Measurements from ENCODE around the gene DMWD.

Gene DMWD

DNA sequence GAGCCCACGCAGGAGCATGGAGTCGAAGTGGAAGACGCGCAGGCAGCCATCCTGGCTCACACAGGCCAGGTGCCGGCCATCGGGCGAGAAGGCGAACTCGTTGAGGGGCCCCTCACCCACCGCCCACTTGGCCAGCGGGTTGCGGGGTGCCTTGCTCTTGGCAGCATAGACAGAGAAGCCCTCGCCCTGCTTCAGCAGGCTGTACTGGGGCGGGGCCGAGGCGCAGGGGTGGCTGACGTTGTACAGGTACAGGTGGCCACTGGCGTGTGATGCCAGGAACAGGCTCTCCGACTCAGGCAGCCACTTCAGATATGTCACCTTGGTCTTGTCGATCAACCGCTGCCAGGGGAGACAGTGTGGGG lies 6.1 kb downstream of the DMWD start:
- Histone ChIP-seq H3K4me2 (ENCODE audit: low read depth, low read length, poor library complexity, severe bottlenecking) (no peak overlapping the region), H4K20me1 (ENCODE audit: low read depth, low read length) (no peaks in the 10 kb centered on the region), H3K79me2 (ENCODE audit: insufficient read depth, low read length) (peaks cover 3% of the 10 kb centered on the region; the same call in 1 of the 2 replicates), H3F3A (ENCODE audit: insufficient read depth) (no peaks in the 10 kb centered on the region), H3K9me2 (replicated peaks; ENCODE audit: insufficient read depth, low read length) (no peaks in the 10 kb centered on the region), H2AFZ (ENCODE audit: low read depth, low read length, severe bottlenecking) (no peak overlapping the region), H3K27ac (ENCODE audit: low read depth, low read length) (no peak overlapping the region), H3K9me3 (ENCODE audit: insufficient read depth, low read length) (no peaks in the 10 kb centered on the region), H3K4me3 (ENCODE audit: insufficient read depth, low read length, poor library complexity, severe bottlenecking) (no peak overlapping the region), H3K36me3 (ENCODE audit: low read length) (no peaks in the 10 kb centered on the region), H3K9ac (ENCODE audit: low read length) (no peak overlapping the region), H3K27me3 (ENCODE audit: low read length) (no peaks in the 10 kb centered on the region)
- TF ChIP-seq, protein P1, sequence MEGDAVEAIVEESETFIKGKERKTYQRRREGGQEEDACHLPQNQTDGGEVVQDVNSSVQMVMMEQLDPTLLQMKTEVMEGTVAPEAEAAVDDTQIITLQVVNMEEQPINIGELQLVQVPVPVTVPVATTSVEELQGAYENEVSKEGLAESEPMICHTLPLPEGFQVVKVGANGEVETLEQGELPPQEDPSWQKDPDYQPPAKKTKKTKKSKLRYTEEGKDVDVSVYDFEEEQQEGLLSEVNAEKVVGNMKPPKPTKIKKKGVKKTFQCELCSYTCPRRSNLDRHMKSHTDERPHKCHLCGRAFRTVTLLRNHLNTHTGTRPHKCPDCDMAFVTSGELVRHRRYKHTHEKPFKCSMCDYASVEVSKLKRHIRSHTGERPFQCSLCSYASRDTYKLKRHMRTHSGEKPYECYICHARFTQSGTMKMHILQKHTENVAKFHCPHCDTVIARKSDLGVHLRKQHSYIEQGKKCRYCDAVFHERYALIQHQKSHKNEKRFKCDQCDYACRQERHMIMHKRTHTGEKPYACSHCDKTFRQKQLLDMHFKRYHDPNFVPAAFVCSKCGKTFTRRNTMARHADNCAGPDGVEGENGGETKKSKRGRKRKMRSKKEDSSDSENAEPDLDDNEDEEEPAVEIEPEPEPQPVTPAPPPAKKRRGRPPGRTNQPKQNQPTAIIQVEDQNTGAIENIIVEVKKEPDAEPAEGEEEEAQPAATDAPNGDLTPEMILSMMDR (IDR thresholded peaks at IDR 0.05; ENCODE audit: insufficient read depth, low read length, poor library complexity, severe bottlenecking), result no peak
- no peak for TF ChIP-seq EZH2phosphoT487 (conservative IDR thresholded peaks at IDR 0.05; ENCODE audit: low read length)

DNA sequence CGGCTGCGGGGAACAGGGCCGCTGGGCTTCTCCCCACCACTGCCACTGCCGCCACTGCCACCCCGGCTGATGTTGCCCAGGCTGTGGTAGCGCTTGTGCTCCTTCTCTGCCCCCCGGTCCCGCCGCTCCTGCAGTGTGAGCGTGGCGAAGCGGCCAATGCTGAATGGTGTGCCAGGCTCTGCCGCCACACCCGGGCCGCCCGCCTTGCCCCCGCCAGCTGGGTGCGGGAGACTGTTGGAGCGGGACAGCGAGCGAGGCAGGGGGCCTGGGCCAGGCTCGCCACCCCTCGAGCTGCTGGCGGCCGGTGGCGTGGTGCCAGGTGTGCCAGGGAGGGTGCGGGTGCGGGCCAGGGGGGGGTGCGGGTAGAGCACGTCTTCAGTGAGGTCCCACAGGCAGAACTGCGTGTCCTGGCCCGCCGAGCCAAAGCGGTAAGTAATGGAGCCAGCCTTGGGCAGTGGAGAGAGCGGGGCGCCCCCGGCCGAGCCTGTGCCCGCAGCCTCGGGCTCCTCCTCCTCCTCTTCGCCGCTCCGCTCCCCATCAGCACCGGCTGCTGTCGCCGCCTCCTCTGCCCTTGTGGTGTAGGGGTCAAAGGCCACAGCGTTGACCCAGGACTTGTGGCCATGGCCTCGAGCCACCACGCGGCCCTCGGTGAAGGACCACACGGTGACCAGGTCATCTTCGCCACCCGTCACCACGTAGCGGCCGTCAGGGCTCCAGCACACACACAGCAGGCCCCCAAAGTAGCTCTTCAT lies 6.7 kb downstream of the DMWD start:
- H3K36me3 ChIP-seq (ENCODE audit: low read length), result no peaks in the 10 kb centered on the region
- TF ChIP-seq, protein P1 (IDR thresholded peaks at IDR 0.05; ENCODE audit: insufficient read depth, low read length, poor library complexity, severe bottlenecking), result no peak
- TF ChIP-seq EZH2phosphoT487 (conservative IDR thresholded peaks at IDR 0.05; ENCODE audit: low read length), result no peak
- H3K4me3 ChIP-seq (ENCODE audit: insufficient read depth, low read length, poor library complexity, severe bottlenecking), result no peak overlapping the region
- H3K9ac ChIP-seq (ENCODE audit: low read length), result no peak overlapping the region
- no peaks in the 10 kb centered on the region for H3K9me2 ChIP-seq (replicated peaks; ENCODE audit: insufficient read depth, low read length)
- no peaks in the 10 kb centered on the region for H4K20me1 ChIP-seq (ENCODE audit: low read depth, low read length)
- no peaks in the 10 kb centered on the region for H3F3A ChIP-seq (ENCODE audit: insufficient read depth)
- H3K27me3 ChIP-seq (ENCODE audit: low read length), result no peaks in the 10 kb centered on the region
- H3K27ac ChIP-seq (ENCODE audit: low read depth, low read length), result no peak overlapping the region
- no peaks in the 10 kb centered on the region for H3K79me2 ChIP-seq (ENCODE audit: insufficient read depth, low read length)
- H2AFZ ChIP-seq (ENCODE audit: low read depth, low read length, severe bottlenecking), result no peak overlapping the region
- no peaks in the 10 kb centered on the region for H3K9me3 ChIP-seq (ENCODE audit: insufficient read depth, low read length)
- no peak overlapping the region for H3K4me2 ChIP-seq (ENCODE audit: low read depth, low read length, poor library complexity, severe bottlenecking)

DNA sequence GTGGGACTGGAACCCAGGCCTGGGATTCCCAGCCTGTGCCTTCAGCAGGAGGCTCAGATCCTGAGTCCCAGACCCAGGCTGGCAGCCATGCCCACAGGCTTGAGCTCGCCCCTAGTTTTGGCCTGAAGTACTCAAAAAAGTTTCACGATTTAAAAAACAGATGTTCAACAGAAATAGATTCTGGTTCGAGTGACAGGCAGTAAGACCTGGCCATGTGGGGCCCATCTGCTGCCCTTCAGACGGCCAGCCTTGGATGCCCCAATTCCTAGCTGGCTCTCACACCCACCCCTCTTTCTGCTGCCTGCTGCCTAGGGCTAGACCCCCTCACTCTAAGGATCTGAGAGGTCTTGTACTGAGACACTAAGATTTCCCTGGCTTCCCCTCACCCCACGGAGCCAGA lies 7.5 kb downstream of the DMWD start:
- H3K4me2 ChIP-seq (ENCODE audit: low read depth, low read length, poor library complexity, severe bottlenecking), result no peak overlapping the region
- H3K4me3 ChIP-seq (ENCODE audit: insufficient read depth, low read length, poor library complexity, severe bottlenecking), result no peak overlapping the region
- H3K9ac ChIP-seq (ENCODE audit: low read length), result no peak overlapping the region
- H3K9me3 ChIP-seq (ENCODE audit: insufficient read depth, low read length), result no peaks in the 10 kb centered on the region
- no peaks in the 10 kb centered on the region for H3K36me3 ChIP-seq (ENCODE audit: low read length)
- no peak overlapping the region for H2AFZ ChIP-seq (ENCODE audit: low read depth, low read length, severe bottlenecking)
- no peak overlapping the region for H3K27ac ChIP-seq (ENCODE audit: low read depth, low read length)
- H4K20me1 ChIP-seq (ENCODE audit: low read depth, low read length), result no peaks in the 10 kb centered on the region
- no peak for TF ChIP-seq EZH2phosphoT487 (conservative IDR thresholded peaks at IDR 0.05; ENCODE audit: low read length)
- TF ChIP-seq, protein P1 (IDR thresholded peaks at IDR 0.05; ENCODE audit: insufficient read depth, low read length, poor library complexity, severe bottlenecking), result no peak
- no peaks in the 10 kb centered on the region for H3K9me2 ChIP-seq (replicated peaks; ENCODE audit: insufficient read depth, low read length)
- H3K79me2 ChIP-seq (ENCODE audit: insufficient read depth, low read length), result no peaks in the 10 kb centered on the region
- no peaks in the 10 kb centered on the region for H3K27me3 ChIP-seq (ENCODE audit: low read length)
- peaks cover 3% of the 10 kb centered on the region; the same call in 1 of the 2 replicates for H3F3A ChIP-seq (ENCODE audit: insufficient read depth)

Data from SU-DHL-6 (cell line).